Fibroblast of lung (primary cell): ENCODE measurements around the gene KAT7. TPM values are rescaled to one million over a fixed set of nuclear protein-coding genes. Genes with fewer than 3 reads are reported as not detected.

ENCODE experiments used
- DNase-seq, 2 donors: peaks; one replicate each; pipeline versions ENCODE4 v3.0.0 to v3.0.0-alpha.2; 2010; ENCODE audit warnings: low read depth in 2 of 2
- H2AFZ ChIP-seq: 2 replicates; pipeline ENCODE4 v1.5.1; 2012; ENCODE audit warnings: low read length, control low read depth, inconsistent platforms
- H3K27ac ChIP-seq: 2 replicates; pipeline ENCODE4 v1.5.1; 2011; ENCODE audit warnings: low read length, control low read depth; ENCODE audit not compliant: insufficient read depth
- H3K27me3 ChIP-seq: 2 replicates; pipeline ENCODE4 v1.5.1; 2011; ENCODE audit warnings: mild to moderate bottlenecking, low read length; ENCODE audit not compliant: control insufficient read depth, insufficient read depth
- H3K36me3 ChIP-seq: 2 replicates; pipeline ENCODE4 v1.5.1; 2011; ENCODE audit warnings: low read length; ENCODE audit not compliant: control insufficient read depth, insufficient read depth
- H3K4me1 ChIP-seq: 2 replicates; pipeline ENCODE4 v1.5.1; 2011; ENCODE audit warnings: low read length; ENCODE audit not compliant: control insufficient read depth, insufficient read depth; ENCODE audit errors: extremely low read depth
- H3K4me2 ChIP-seq: 2 replicates; pipeline ENCODE4 v1.5.1; 2011; ENCODE audit warnings: low read length, control low read depth; ENCODE audit not compliant: insufficient read depth; ENCODE audit errors: extremely low read depth
- H3K4me3 ChIP-seq, 4 experiments: fragments of 200-600 bp in 1 of 4; sonication (generic) in 1 of 4; replicated peaks in 1 of 4; 2 replicates each; pipeline ENCODE4 v1.5.1; 2011 to 2016; ENCODE audit warnings: low read length in 4 of 4, low read depth in 3 of 4, mild to moderate bottlenecking in 3 of 4, control low read depth in 2 of 4, inconsistent platforms in 1 of 4, mixed read lengths in 1 of 4; ENCODE audit not compliant: insufficient read depth in 1 of 4; ENCODE audit errors: control extremely low read depth in 1 of 4
- H3K79me2 ChIP-seq: 2 replicates; pipeline ENCODE4 v1.5.1; 2012; ENCODE audit warnings: mild to moderate bottlenecking, low read length, inconsistent platforms; ENCODE audit not compliant: control insufficient read depth, insufficient read depth
- H3K9ac ChIP-seq: 2 replicates; pipeline ENCODE4 v1.5.1; 2011; ENCODE audit warnings: mild to moderate bottlenecking, low read length, control low read depth; ENCODE audit not compliant: insufficient read depth
- H3K9me3 ChIP-seq: 2 replicates; pipeline ENCODE4 v1.5.1; 2012; ENCODE audit warnings: low read depth, low read length; ENCODE audit not compliant: control insufficient read depth, insufficient read depth
- H4K20me1 ChIP-seq: 2 replicates; pipeline ENCODE4 v1.5.1; 2011; ENCODE audit warnings: low read length; ENCODE audit not compliant: control insufficient read depth, insufficient read depth; ENCODE audit errors: extremely low read depth
- CTCF ChIP-seq, 2 donors: IDR thresholded peaks in 1 of 2; conservative IDR thresholded peaks in 1 of 2; 1 replicate in 1 of 2; 2 replicates in 1 of 2; pipeline ENCODE4 v1.5.1; 2011 to 2012; ENCODE audit warnings: low read length in 2 of 2, control low read depth in 1 of 2, inconsistent platforms in 1 of 2, low read depth in 1 of 2, mild to moderate bottlenecking in 1 of 2
- EZH2 ChIP-seq: IDR thresholded peaks from 2 replicates; pipeline ENCODE4 v1.5.1; 2012; ENCODE audit warnings: low read length, control low read depth, mild to moderate bottlenecking; ENCODE audit errors: missing control alignments
- polyA plus RNA-seq, 2 donors: library from polyadenylated mRNA; depleted of rRNA in 1 of 2; stranded (reverse) in 1 of 2; unstranded in 1 of 2; fragments of >200 nt; gene quantifications; 2 replicates each; pipeline ENCODE4 v1.2.1, GENCODE V29; 2011 to 2012; ENCODE audit warnings: missing spikeins in 1 of 2
- total RNA-seq: library from RNA; depleted of rRNA; stranded (reverse); fragments of >200 nt; gene quantifications from 2 replicates; pipeline ENCODE4 v1.2.1, GENCODE V29; 2014

The KAT7 gene
- total and polyA plus RNA-seq, 2 donors (not counting 1 experiment from before 2014, with no cell fraction given): 25.6 to 35.5 TPM

DNA sequence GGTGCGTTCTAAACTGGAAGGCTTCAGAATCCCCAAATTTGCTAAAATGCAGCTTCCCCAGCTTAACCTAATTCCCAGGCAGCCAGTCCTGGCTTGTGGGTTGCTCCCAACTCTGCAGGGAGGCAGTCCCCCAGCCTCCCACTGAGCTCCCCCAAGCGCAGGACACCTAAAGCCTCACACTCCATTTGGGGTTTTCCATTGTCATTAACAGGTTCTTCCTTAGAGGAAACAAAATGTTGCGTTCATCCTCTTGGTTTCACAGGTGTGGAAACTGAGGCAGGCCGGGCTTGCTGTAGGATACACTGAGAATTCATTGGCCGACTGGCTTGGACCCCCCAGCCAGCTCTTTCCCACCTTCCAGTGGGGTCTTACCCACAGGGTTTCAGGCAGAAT lies 61.7 kb downstream of the KAT7 start:
- Histone ChIP-seq H3K36me3 (no peaks in the 10 kb centered on the region), H4K20me1 (no peaks in the 10 kb centered on the region), H3K79me2 (no peaks in the 10 kb centered on the region), H3K27ac (no peak overlapping the region), H3K9me3 (no peaks in the 10 kb centered on the region), H3K9ac (no peak overlapping the region), H3K4me2 (no peak overlapping the region), H3K4me1 (peaks cover 2% of the 10 kb centered on the region), H2AFZ (no peak overlapping the region), H3K4me3 (no peak overlapping the region), H3K27me3 (peaks cover 5% of the 10 kb centered on the region)
- TF ChIP-seq EZH2 (no peak), CTCF (conservative IDR thresholded peaks at IDR 0.05 in 1 of 2, IDR thresholded peaks at IDR 0.05 in 1 of 2; ENCODE audit: low read depth in 1 of 2, low read length in 2 of 2) (no peak)
- DNase-seq: no peak

DNA sequence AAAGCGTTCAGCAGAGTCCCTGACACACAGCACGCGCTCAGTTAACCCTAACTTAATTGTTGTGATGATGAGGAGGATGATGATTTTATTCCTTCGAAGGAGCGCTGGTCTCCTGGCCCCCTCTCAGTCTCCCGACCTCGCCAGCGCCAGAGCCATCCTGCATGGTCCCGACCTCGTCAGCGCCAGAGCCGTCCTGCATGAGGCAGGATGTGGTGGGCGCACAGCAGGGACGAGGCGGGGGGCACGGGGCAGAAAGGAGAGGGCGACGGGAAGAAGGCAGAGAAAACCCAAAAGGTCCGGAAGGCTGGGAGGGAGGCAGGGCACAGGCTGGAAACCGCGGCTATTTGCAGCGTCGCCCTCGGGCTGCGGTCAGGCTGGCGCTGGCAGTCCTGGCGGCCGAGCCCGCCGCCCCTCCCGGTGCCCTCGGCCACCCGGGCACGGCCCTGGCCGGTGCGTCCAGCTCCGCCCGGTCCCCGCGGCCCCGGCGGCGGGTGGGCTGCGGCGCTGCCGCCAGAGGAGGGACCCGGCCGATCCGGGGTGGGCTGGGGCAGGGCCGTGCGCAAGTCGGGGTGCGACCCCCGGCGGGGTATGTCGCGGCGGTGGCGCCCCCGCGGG lies 62.4 kb downstream of the KAT7 start:
- Histone ChIP-seq H2AFZ (peak overlapping the region; percentile 65), H3K9me3 (no peaks in the 10 kb centered on the region), H3K4me2 (peak overlapping the region; percentile 66), H3K27ac (no peak overlapping the region), H3K4me1 (peaks cover 2% of the 10 kb centered on the region), H3K36me3 (no peaks in the 10 kb centered on the region), H3K27me3 (peaks cover 5% of the 10 kb centered on the region), H3K79me2 (no peaks in the 10 kb centered on the region), H3K9ac (peak overlapping the region; percentile 32), H4K20me1 (no peaks in the 10 kb centered on the region), H3K4me3 (peak overlapping the region in 3 of 4 experiments; percentile 20 to 65 (median 64))
- no peak for DNase-seq
- TF ChIP-seq CTCF (conservative IDR thresholded peaks at IDR 0.05 in 1 of 2, IDR thresholded peaks at IDR 0.05 in 1 of 2; ENCODE audit: low read depth in 1 of 2, low read length in 2 of 2) (no peak), EZH2 (no peak)

- DNase-seq: peak; percentile 62 to 65
- Histone ChIP-seq H3K27ac (no peak overlapping the region), H2AFZ (peak overlapping the region; percentile 78)
These were observed 63.2 kb downstream of the KAT7 start for GRCh38 chr17:49851387-49852291.

More at GRCh38 chr17:49851387-49852291, 63.2 kb downstream of the KAT7 start:
- Histone ChIP-seq H3K9me3 (no peaks in the 10 kb centered on the region), H3K4me2 (peak overlapping the region; percentile 66), H3K4me3 (peak overlapping the region; percentile 56 to 71 (median 64)), H3K27me3 (peaks cover 5% of the 10 kb centered on the region), H3K9ac (peak overlapping the region; percentile 32), H3K4me1 (peaks cover 2% of the 10 kb centered on the region), H3K36me3 (no peaks in the 10 kb centered on the region), H4K20me1 (no peaks in the 10 kb centered on the region), H3K79me2 (no peaks in the 10 kb centered on the region)
- peak; percentile 64 to 65 for TF ChIP-seq CTCF (conservative IDR thresholded peaks at IDR 0.05 in 1 of 2, IDR thresholded peaks at IDR 0.05 in 1 of 2; ENCODE audit: low read depth in 1 of 2, low read length in 2 of 2)
- no peak for TF ChIP-seq EZH2
